ENCODE measurements around the gene MLXIPL.
"Not testable (repeated sequence)": the region's sequence is repeated elsewhere in the genome, so short reads cannot be mapped to it uniquely, and the experiment has no call there.

Gene MLXIPL

GRCh38 chr7:73645643-73646174 lies 21.4 kb upstream of the MLXIPL start:
- DNase-seq, result no peak

DNA sequence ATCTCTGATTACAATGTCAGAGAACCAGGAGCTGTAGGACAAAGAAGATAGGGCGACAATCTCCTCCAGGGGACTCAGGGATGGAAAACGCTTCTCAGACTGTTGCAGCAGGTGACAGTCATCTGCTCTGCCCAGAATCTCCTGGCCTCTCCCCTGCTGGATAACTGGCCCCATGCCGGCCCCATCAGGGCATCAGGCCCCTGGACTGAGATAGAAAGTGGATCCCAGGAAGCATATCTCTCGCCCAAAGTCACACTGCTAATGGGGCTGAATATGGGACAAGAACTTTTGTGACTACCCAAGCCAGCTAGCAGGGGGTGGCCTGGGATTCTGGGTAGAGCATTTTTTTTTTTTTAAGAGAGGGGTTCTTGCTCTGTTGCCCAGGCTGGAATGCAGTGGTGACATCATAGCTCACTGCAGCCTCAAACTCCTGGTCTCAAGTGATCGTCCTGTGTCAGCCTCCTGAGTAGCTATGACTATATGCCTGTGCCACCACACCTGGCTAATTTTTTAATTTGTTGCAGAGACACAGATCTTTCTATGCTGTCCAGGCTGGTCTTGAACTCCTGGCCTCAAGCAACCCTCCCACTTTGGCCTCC lies 20.5 kb upstream of the MLXIPL start:
- no peak for DNase-seq

DNA sequence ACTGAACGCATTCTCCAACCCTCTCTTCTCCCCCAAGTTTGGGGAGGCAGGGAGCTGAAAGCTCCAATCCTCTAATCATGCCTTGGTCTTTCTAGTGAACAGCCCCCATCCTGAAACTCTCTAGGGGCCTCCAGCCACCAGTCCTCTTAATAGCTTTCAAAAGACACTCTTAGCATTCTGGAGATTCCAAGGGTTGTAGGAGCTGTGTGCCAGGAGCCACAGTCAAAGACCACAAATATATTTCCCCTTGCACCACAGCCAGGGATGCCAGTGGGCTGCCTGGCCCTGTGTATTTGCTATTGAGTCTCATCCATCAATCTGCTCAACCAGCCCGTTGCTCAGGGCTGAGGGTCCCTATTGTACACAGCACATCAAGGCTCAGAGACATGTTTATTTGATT lies 18.5 kb upstream of the MLXIPL start:
- no peak for DNase-seq

DNA sequence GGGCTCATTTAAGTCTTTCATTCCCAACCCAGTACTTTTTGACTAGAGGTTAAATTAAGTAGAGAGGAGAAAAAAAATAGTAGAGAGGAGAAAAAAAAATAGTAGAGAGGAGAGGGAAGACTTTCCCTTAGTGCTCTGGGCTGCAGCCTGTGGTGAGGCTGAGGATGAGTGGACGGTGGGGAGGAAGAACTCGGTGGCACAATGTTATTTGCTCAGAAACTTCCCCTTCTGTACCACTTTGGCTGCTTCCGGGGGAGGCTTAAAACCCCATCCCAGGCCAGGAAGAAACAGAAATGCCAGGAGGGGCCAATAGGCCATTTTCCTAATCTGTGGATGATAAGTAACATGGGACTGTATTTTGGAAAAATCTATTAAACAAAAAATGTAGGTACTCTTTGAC lies 14.6 kb upstream of the MLXIPL start:
- no peak for DNase-seq

DNA sequence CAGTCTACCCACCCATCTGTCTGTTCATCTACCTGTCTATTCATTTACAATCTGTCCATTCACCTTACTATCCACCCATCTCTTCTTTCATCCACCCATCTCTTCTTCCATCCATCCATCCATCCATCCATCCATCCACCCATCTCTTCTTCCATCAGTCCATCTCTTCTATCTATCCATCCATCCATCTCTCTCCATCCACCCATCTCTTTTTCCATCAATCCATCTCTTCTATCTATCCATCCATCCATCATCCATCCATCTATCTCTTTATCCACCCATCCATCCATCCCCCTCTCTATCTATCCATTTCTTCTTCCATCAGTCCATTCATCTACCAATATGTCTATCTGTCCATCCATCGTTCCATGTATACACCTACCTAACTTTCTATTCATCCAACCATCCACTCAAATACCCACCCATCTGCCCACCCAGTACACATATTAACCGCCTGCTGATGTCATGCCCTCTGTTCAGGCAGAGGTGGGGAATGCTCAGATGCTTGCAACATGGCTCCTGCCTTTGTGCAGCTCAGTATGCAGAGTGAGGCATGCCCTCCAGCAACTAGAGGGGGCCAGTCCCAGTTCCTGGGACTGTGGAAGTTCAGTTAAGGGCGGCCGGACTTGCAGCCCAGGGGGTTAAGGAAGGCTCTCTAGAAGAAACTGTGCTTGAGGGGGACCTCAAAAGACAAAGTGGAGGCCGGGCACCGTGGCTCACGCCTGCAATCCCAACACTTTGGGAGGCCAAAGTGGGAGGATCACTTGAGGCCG lies 11.3 kb upstream of the MLXIPL start:
- DNase-seq, result no peak

DNA sequence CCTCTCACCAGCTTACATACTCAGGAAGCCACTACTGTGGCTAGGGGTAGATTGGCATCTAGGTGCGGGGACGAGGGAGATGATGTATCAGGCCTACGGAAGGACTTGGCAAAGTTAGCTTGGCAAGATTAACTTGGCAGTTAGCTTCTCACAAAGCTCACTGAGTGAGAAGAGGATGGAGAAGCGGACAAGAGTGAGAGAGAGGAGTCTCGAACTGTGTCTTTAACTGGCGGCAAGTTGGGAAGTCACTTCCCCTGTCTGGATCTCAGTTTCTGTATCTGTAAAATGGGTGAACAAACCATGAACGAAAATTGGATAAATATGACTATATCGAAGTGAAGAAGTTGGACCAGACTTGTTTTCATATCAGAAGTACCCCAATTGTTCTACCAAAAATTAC lies 9.5 kb upstream of the MLXIPL start:
- DNase-seq, result no peak

DNA sequence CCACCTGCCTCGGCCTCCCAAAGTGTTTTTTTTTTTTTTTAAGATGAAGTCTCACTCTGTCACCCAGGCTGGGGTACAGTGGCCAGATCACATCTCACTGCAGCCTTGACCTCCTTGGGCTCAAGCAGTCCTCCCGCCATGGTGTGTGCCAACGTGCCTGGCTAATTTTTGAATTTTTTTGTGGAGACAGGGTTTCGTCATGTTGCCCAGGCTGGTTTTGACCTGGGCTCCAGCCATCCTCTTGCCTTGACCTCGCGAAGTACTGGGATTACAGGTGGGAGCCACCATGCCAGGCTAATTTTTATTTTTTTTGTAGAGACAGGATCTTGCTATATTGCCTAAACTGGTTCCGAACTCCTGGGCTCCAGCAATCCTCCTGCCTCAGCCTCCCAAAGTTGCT lies 9.0 kb upstream of the MLXIPL start:
- no peak for DNase-seq

- DNase-seq, result no peak
These were observed 7.2 kb upstream of the MLXIPL start for GRCh38 chr7:73631558-73631957.

DNA sequence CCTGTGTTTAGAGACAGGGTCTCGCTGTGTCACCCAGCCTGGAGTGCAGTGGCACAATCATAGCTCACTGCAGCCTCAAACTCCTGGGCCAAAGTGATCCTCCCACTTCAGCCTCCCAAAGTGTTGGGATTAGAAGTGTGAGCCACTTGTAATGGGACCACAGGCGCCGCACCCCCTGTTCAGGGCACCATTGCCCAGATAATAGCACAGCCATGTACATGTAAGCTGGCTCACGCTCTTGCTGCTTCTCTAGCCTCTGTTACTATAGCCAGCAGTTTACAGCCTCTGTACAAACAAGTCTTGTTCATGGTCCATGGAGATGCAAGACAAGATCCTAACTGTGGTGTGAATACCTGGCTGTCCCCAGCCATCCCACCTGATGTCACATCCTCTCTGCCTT lies 4.2 kb upstream of the MLXIPL start:
- DNase-seq, result no peak

DNA sequence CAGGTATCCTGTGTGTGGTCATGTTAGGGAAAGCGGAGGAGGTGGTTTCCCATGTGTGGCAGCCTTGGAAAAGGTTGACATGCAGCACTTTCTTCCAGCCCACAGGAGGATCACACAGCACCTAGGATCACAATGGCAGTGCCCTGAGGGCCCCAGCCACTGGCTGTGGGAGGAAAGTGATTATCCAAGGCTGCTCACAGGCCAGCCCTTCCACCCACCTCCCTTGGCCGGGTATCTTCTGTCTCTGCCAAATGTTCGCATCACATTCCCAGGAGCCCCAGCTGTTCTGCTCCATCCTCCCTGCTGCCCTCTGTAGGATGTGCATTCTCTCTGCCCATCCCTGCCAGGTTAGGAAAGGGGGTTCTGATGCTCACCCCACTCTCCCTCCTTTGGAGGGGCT lies 2.5 kb upstream of the MLXIPL start:
- DNase-seq, result no peak

DNA sequence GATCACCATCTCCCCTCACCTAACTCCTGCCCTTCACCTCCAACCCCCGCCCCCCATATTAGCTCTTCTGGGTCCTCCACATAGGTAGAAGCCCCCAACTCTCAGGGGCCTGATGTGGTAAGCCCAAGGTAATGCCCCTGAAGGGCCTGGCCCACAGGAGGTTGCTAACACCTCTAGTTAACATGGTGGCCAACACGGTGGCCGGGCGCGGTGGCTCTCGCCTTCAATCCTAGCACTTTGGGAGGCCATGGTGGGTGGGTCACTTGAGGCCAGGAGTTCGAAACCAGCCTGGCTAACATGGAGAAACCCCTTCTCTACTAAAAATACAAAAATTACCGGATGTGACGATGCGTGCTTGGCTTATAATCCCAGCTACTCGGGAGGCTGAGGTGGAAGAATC lies 954 bp upstream of the MLXIPL start:
- no peak for DNase-seq

GRCh38 chr7:73624669-73625001 lies 313 bp upstream of the MLXIPL start:
- no peak for DNase-seq

GRCh38 chr7:73622909-73623797 lies 1.2 kb downstream of the MLXIPL start:
- no peak for DNase-seq

GRCh38 chr7:73622527-73622908 lies 1.8 kb downstream of the MLXIPL start:
- no peak for DNase-seq

DNA sequence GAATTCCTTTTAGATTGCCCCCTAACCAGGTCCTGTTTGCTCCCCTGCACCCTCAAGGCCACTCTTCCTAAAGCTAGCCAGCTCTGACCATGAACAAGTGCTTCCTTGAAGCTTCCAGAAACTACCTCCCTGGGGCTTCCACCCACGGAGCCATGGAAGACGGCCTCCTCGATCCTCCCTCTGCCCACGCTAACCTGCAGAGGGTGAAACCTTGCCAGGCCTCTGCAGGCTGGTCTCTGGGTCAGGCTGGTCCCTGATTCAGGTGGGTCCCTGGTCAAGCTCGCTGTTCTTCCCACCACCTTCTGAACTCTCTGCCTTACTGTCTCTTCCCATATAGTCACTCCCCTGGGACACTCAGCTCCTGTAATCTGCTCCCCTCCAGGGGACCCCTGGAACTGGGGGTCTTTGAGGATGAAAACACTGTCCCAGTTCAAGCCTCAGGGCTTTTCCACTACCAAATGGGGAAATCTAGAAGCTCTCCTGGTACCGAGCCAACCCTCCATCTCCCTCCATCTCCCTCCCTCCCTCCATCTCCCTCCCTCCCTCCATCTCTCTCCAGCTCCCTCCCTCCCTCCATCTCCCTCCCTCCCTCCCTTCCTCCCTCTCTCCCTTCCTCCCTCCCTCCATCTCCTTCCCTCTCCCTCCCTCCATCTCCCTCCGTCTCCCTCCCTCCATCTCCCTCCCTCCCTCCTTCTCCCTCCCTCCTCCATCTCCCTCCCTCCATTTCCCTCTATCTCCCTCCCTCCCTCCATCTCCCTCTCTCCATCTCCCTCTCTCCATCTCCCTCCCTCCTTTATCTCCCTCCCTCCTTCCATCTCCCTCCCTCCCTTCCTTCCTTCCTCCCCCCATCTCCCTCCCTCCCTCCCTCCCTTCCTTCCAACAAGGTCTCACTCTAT lies 2.9 kb downstream of the MLXIPL start:
- DNase-seq, result no peak

DNA sequence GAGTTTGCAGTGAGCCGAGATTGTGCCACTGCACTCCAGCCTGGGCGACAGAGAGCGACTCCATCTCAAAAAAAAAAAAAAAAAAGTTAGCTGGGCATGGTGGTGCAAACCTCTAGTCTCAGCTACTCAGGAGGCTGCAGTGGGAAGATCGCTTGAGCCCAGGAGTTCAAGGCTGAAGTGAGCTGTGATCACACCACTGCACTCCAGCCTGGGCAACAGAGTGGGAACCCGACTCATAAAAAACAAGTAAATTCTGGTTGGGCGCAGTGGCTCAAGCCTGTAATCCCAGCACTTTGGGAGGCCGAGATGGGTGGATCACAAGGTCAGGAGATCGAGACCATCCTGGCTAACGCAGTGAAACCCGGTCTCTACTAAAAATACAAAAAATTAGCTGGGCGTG lies 4.9 kb downstream of the MLXIPL start:
- not testable (repeated sequence) for DNase-seq

DNA sequence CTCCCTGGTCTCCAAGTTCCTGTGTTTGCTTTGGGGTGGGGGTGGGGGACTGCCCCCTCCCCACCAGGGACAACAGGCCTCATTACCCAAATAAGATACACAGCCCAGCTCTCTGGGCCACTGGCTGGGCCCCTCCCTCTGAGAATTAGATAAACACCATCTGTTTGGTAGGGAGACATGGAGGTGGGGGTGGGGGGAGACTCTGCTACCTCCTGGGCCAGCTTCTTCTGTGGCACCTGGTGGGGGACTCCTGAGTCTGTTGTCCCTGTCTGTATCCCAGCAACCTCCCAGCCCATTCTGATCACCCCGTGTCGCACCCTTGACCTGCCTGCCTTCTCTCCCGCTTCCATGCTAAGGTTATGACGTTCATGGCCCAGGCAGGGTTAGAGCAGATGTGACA lies 5.8 kb downstream of the MLXIPL start:
- DNase-seq, result no peak

GRCh38 chr7:73617520-73617919 lies 6.8 kb downstream of the MLXIPL start:
- not testable (repeated sequence) for DNase-seq

DNA sequence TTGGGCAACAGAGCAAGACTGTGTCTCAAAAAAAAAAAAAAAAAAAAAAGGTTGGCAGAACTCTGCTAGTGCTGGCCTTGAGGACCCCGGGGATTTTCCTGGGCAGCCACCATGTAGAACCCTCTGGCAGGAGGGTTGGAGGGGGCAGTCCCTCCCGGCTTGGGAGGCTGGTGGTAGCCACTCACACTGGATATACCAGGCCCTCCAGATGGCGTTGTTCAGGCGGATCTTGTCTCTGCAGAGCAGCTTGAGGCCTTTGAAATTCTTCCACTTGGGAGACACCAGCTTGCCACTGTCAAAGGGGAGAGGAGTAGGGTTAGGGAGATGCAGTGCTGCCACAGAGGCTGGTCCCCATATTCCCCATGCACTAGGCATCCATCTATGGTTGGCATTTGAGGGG lies 8.4 kb downstream of the MLXIPL start:
- no peak for DNase-seq

- DNase-seq, result not testable (repeated sequence)
These were observed 9.4 kb downstream of the MLXIPL start for GRCh38 chr7:73614937-73615336.

- no peak for DNase-seq
These were observed 10.2 kb downstream of the MLXIPL start for GRCh38 chr7:73613954-73614735.
